Right lobe of liver (tissue), 6 donors: Measurements from ENCODE around the gene MISP3. TPM values are rescaled to one million over a fixed set of nuclear protein-coding genes. Genes with fewer than 3 reads are reported as not detected.
"Not testable (repeated sequence)": the region's sequence is repeated elsewhere in the genome, so short reads cannot be mapped to it uniquely, and the experiment has no call there.

Source experiments
- ATAC-seq, 4 donors: fragments of 200-7000 bp; cut with Tn5 transposase; one replicate each; pipeline ENCODE4 v1.9.1; 2020; ENCODE audit warnings: mild to moderate bottlenecking in 4 of 4, moderate library complexity in 4 of 4
- DNase-seq, 3 donors: peaks; one replicate each; pipeline ENCODE4 v3.0.0-alpha.2; 2020
- H3K27ac ChIP-seq, 3 donors: fragments of 200-600 bp; one replicate each; pipeline ENCODE4 v1.8.0; 2022
- H3K27me3 ChIP-seq, 2 donors: fragments of 200-600 bp; one replicate each; pipeline ENCODE4 v1.8.0; 2022
- H3K36me3 ChIP-seq, 4 donors: fragments of 200-600 bp; sonication (generic) in 1 of 4; one replicate each; pipeline versions ENCODE4 v1.5.1 to v1.8.0; 2017 to 2022; ENCODE audit warnings: control low read depth in 1 of 4
- H3K4me1 ChIP-seq, 4 donors: fragments of 200-600 bp; sonication (generic) in 1 of 4; one replicate each; pipeline versions ENCODE4 v1.5.1 to v1.8.0; 2017 to 2022; ENCODE audit warnings: control low read depth in 1 of 4
- H3K4me3 ChIP-seq, 3 donors: fragments of 200-600 bp; one replicate each; pipeline ENCODE4 v1.8.0; 2022
- H3K9me3 ChIP-seq, 4 donors: fragments of 200-600 bp; sonication (generic) in 1 of 4; one replicate each; pipeline versions ENCODE4 v1.5.1 to v1.8.0; 2017 to 2022; ENCODE audit warnings: control low read depth in 1 of 4
- CTCF ChIP-seq, 4 donors: fragments of 200-600 bp in 3 of 4; fragments of 450-650 bp in 1 of 4; IDR thresholded peaks; one replicate each; pipeline versions ENCODE4 v1.5.1 to v1.8.0; 2016 to 2022; ENCODE audit warnings: antibody characterized with exemption in 4 of 4, mild to moderate bottlenecking in 2 of 4
- POLR2A ChIP-seq: fragments of 450-650 bp; IDR thresholded peaks from one replicate; pipeline ENCODE4 v1.6.1; 2017; ENCODE audit warnings: antibody characterized with exemption, mild to moderate bottlenecking
- WGBS: methylation state at CpG from one replicate; pipeline ENCODE4 v1.1.6; 2018; ENCODE audit warnings: low coverage, low lambda C conversion rate; ENCODE audit not compliant: insufficient coverage; ENCODE audit errors: missing lambda C conversion rate; 5-methylcytosine and 5-hydroxymethylcytosine counted together
- intact Hi-C, 2 donors: fragments of 100-400 bp; cut with DNase I; formaldehyde crosslinking; loops; one replicate each; pipeline versions ENCODE4 v1.11.2 to v1.14.1; 2022
- total RNA-seq, 6 experiments: library from RNA; depleted of rRNA in 2 of 6; stranded (reverse); fragments of >200 nt in 2 of 6; fragmentation: NEBNext Ultra II Directional in 3 of 6; extraction: Animal tissue kit (Norgen Biotek cat#: 25700) in 3 of 6; gene quantifications; one replicate each; pipeline versions ENCODE4 v1.1.0 to v1.2.4, GENCODE V29; 2016 to 2023
- donor health status: DM: no; HTN: yes; CAD: no.
- donor health status: DM: no; HTN: no; CAD: no.
- donor health status: DM: no; HTN: no; CAD: no.
- donor health status: DM: no; HTN: yes; CAD: no.
- donor health status: DM: no; HTN: yes; CAD: no.

MISP3 gene
- total RNA-seq, 6 experiments from 2014 or later: 3.6 to 12.0 (median 6.1) TPM

DNA sequence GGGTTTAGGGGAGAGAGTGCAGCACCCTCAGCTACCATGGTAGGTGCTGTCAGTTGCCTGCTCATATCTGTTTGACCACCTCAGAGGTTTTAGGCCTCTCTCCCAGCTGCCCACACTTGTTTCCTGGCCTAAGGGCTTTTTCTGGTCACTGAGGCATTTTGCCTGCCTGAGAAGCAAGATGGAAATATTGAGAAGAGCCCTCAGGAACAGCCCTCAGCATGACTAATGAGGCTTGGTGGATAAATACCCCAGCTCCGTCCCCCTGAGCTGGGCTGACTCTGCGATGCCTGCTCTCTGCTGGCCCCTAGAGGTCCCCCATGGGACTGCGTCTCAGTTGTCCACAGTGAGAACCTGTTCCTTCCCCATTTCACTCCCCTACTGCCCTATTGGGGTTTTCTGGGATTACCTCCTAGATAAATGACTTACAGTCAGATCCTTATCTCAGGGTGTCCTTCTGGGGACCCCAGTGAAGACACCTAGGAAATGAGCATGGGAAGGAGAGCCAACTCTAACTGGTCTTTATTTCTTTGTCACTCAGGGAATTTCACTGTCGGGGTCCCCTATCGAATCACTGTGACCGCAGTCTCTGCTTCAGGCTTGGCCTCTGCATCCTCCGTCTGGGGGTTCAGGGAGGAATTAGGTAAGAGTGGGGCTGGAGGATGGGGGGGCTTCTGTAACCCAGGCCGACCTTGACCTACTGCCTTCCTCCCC is 24.0 kb upstream of the MISP3 start:
- intact Hi-C loops: loop anchor here in 1 of 2 donors (10.0 kb wide), 1 partner anchor 164 kb away; no protein-coding TSS in a partner anchor
- Histone ChIP-seq H3K4me1 (no peaks in the 10 kb centered on the region), H3K27me3 (no peaks in the 10 kb centered on the region), H3K4me3 (no peak overlapping the region), H3K9me3 (no peaks in the 10 kb centered on the region), H3K27ac (no peak overlapping the region), H3K36me3 (no peaks in the 10 kb centered on the region)
- ATAC-seq (peak; percentile 81 to 92 (median 86)), DNase-seq (peak in 2 of 3 donors; percentile 47 to 62)
- 63% methylated on average over 7 of the region's 8 CpGs for WGBS
- TF ChIP-seq POLR2A (no peak), CTCF (IDR thresholded peaks at IDR 0.05) (peak; percentile 58 to 93 (median 84))

- intact Hi-C loops: loop anchor here in 1 of 2 donors (10.0 kb wide), 1 partner anchor 166 kb away; no protein-coding TSS in a partner anchor
- 96% methylated on average over 2 of the region's 4 CpGs for WGBS
- peaks cover 0 to 5% (median 0%) of the 10 kb centered on the region in 4 donors for H3K36me3 ChIP-seq
- no peak for TF ChIP-seq POLR2A
- TF ChIP-seq CTCF (IDR thresholded peaks at IDR 0.05): no peak
- ATAC-seq (no peak), DNase-seq (no peak)
- no peaks in the 10 kb centered on the region for H3K27me3 ChIP-seq
- no peak overlapping the region for H3K27ac ChIP-seq
- H3K9me3 ChIP-seq: no peaks in the 10 kb centered on the region
- no peak overlapping the region for H3K4me3 ChIP-seq
- no peaks in the 10 kb centered on the region for H3K4me1 ChIP-seq
Measured at GRCh38 chr19:14050512-14050911, 22.1 kb upstream of the MISP3 start.

GRCh38 chr19:14050961-14051360 is 21.6 kb upstream of the MISP3 start:
- intact Hi-C loops: loop anchor here in 1 of 2 donors (10.0 kb wide), 1 partner anchor 166 kb away; no protein-coding TSS in a partner anchor
- not testable (repeated sequence) for H3K27me3 ChIP-seq, H3K36me3 ChIP-seq, DNase-seq, H3K27ac ChIP-seq, H3K9me3 ChIP-seq, H3K4me1 ChIP-seq, ATAC-seq, H3K4me3 ChIP-seq
- WGBS: 94% methylated on average over 10 of the region's 11 CpGs

GRCh38 chr19:14051980-14052379 is 20.6 kb upstream of the MISP3 start:
- ATAC-seq: peak in 1 of 4 donors; percentile 20
- intact Hi-C loops: loop anchor here in 1 of 2 donors (10.0 kb wide), 1 partner anchor 167 kb away; no protein-coding TSS in a partner anchor
- TF ChIP-seq POLR2A: no peak
- TF ChIP-seq CTCF (IDR thresholded peaks at IDR 0.05): no peak
- Histone ChIP-seq H3K27ac (no peak overlapping the region), H3K4me1 (no peaks in the 10 kb centered on the region), H3K36me3 (peaks cover 0 to 13% (median 5%) of the 10 kb centered on the region in 4 donors), H3K9me3 (no peaks in the 10 kb centered on the region), H3K27me3 (no peaks in the 10 kb centered on the region), H3K4me3 (no peak overlapping the region)
- WGBS: 40% methylated on average over 1 of the region's 9 CpGs
- no peak for DNase-seq

- Histone ChIP-seq H3K27ac (no peak overlapping the region), H3K27me3 (no peaks in the 10 kb centered on the region), H3K4me1 (no peaks in the 10 kb centered on the region), H3K4me3 (no peak overlapping the region), H3K36me3 (peaks cover 0 to 13% (median 5%) of the 10 kb centered on the region in 4 donors), H3K9me3 (no peaks in the 10 kb centered on the region)
- no peak for DNase-seq
- TF ChIP-seq CTCF (IDR thresholded peaks at IDR 0.05): no peak
- TF ChIP-seq POLR2A: no peak
- intact Hi-C loops: loop anchor here in 1 of 2 donors (10.0 kb wide), 1 partner anchor 168 kb away; no protein-coding TSS in a partner anchor
- no peak for ATAC-seq
- WGBS: 65% methylated on average over 4 of the region's 6 CpGs
Measured at GRCh38 chr19:14052470-14052869, 20.1 kb upstream of the MISP3 start.
